NCI-H345 (cell line): ENCODE results near the gene ACOX2.

Experiments
- DNase-seq: peaks from one replicate; lab custom pipeline; 2025; lab: John Stamatoyannopoulos, UW

ACOX2 gene

GRCh38 chr3:58507356-58508078 lies 29.5 kb downstream of the ACOX2 start:
- DNase-seq, result no peak

GRCh38 chr3:58502872-58503271 lies 34.1 kb downstream of the ACOX2 start:
- no peak for DNase-seq

DNA sequence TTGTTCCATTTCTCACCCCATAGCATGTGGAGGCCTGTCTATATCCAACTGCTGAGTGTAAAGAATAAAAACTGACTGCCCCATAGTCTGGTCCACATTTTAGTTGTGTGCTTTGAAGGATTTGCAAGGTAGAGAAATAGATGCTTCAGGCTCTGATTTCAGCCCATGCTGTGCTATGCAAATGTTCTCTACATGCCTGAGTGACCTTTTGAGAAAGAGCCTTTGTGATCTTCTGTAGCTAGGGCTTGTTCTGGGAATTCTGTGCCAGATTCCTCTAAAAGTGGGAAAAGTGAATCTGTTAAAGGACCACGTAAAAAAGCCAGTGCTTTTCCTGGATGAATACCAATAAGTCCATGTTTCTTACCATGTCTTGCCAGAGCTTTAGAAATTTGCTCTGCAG lies 39.9 kb downstream of the ACOX2 start:
- peak; percentile 76 for DNase-seq

- DNase-seq, result no peak
These were observed 40.7 kb downstream of the ACOX2 start for GRCh38 chr3:58496206-58496857.

DNA sequence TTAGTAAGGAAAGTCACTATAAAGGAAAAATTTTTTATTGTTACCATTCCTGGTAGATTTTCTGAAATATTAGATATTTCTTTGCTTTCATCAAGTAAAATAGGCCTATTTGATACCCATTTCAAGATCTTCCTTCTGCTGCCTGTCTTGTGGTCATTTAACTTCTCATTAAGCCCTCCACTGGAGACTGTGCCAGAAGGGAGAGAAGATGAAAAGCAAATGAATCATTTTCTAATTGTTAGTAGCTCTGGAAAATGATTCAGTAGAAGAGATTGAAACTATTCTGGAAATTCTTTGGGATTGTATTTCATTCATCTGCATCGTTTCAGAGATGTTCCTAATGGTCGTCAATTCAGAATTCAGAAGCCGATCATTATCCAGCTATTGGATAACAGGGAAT lies 41.9 kb downstream of the ACOX2 start:
- no peak for DNase-seq

DNA sequence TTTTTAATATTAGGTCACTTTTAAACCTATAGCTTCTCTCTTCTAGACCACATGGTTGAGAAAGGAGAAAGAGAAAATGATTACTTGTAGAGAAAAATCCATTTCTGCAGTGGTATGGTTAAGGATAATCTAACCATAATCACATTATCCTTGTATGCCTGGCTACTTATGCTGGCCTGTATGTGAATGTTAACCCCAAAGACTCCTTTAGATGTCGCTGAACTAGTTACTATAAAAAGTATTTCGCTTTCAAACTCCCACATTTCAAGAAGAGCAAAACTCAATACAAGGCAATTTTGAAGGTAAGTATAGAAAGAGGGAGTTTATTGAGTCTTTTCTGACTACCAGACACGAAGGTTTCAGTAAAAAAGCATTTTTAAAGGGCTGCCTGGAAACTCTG lies 42.9 kb downstream of the ACOX2 start:
- no peak for DNase-seq

DNA sequence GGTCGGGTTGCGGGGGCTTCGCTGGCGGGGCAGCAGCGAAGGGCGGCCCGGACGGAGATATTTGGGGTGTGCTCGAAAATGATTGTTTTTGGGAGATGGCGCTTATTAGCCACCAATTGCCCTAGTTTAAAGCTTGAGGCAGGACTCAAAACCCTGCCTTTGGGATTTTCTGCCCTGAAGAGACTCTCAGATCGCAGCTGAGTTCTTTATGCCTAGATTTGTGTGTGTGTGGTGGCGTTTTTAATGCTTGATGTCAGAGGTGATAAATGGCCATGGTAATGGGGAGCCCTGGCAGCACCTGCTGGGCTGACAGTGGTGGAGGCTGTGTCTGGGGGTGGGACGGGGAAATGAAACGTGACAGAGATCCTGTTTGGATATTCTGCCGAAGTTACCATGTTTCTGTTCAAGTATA lies 44.5 kb downstream of the ACOX2 start:
- DNase-seq, result peak; percentile 13

GRCh38 chr3:58491506-58492402 lies 45.2 kb downstream of the ACOX2 start, which contains the start of gene KCTD6:
KCTD6 (plus strand) TSS chr3:58492096; CDS start chr3:58498756, 6,660 bp downstream.
- DNase-seq, result peak; percentile 86

DNA sequence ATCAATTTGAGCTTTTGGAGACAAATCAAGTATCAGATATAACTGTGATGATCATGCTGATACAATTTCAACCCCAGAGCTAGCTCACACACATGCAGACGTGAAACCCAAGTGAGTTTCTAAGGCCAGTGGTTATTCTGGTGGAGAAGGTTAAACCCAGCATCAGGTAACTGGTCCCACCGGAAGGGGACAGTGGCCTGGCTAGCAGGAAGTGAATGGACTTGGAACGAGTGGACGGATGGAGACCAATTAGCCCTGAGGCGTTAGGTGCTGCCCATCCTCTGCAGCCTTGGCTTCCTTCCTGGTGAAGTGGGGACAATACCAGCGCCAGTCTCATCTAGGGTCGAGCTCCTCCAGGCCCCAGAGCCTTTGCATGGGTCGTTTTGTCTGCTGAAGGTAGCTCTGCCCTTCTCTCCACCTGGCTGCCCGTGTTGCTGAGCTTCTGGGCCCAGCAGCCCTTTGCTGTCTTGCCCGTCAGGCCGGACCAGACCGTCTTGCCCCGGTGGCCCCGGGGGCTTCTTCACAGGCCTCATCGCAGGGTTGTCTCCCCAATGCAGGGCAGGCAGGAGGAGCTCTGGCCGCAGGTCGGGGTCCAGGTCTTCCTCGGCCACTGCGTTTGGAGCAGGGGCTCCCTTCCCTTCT lies 46.0 kb downstream of the ACOX2 start:
- no peak for DNase-seq

DNA sequence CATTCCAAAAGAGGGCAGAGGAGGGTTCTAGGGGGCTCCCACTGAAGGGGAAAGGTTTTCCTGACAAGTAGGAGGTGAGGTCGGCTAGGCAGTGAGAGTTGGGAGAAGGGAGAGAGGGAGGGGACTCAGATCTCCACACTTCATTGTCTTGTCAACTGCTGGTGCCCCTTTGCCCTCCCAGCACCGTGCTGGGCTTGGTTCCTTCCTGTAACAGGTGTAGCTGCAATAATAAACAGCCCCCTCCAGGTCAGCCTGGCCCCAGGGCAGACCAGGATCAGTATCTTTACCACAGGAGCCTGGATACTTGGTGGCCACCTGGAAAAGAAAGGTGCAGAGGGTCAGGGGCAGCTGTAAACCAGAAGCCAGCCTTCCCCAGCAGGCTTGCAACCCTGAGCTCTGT lies 48.0 kb downstream of the ACOX2 start:
- no peak for DNase-seq

DNA sequence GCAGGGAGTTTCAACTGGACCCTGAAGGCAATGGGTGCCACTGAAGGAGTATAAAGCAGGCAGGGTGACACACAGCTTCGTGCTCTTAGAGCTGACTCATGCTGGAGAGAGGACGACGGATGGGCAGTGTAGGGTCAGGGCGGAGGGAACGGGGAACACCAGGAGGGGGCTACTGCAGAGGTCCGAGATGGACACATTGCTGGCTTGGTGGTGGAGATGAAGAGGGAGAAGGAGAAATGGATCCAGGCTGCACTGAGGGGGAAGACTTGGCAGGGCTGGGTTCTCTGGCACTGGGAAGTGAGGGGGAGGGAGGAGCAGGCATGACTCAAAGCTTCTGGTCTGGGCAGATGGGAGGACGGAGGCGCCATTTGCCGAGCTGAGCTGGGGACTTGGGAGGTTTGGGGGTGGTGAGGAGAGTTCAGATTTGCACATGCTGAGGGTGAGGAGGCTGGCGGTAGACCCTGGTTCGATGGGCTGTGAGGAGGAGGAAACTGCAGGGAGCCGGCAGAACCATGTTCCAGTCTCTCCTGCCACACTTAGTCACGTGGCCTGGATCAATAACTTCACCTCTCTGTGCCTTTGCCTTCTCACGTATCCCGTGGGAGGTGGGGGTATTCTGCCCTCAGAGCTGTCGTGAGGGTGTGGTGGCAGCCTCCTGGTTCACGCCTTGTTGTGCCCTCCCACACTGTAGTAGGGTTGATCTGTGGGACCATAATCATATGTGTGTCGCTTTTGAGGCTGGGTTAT lies 49.7 kb downstream of the ACOX2 start:
- no peak for DNase-seq

GRCh38 chr3:58485801-58486435 lies 51.1 kb downstream of the ACOX2 start:
- DNase-seq, result no peak

- DNase-seq, result no peak
These were observed 52.3 kb downstream of the ACOX2 start for GRCh38 chr3:58484722-58485069.

DNA sequence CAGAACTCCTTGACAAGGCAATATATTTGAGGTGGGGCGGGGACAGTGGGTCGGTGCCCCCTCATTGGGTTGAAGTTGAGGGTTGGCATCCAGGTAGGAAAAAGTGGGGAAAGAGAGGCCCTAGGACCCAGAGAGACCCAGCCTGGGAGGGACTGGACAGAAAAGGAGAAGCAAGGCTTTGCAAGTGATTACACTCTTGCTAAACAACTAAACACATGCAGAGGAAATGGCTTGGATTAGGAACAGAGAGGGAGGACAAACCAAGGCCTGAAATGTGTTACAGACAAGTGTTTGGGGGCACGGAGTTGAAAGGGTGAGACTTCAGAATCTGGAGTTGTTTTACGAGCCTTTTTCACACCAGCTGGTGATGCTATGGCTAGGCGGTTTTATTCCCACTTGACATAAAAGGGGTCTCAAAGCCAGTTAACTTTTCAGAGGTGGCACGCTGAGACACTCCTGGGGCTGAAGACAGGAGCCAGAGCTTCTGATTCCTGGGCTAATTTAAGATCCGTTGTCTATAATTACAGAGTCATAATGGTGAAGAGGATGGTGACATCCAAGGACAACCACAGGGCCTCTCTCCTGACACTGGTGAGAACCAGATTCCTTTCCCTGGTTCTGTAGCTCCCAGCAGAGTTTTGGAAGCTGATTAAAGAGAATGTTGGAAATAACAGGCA lies 52.8 kb downstream of the ACOX2 start:
- no peak for DNase-seq

GRCh38 chr3:58482917-58483636 lies 53.9 kb downstream of the ACOX2 start:
- DNase-seq, result no peak

DNA sequence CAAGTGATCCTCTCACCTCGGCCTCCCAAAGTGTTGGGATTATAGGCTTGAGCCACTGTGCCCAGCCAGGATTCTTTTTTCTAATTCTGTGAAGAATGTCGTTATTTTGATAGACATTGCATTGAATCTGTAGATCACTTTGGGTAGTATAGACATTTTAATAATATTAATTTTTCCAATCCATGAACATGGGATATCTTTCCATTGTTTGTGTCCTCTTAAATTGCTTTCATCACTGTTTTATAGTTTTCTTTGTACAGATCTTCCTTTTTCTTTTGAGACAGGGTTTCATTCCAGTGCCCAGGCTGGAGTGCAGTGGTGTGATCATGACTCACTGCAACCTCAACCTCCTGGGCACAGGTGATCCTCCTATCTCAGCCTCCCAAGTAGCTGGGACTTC lies 56.7 kb downstream of the ACOX2 start:
- DNase-seq, result no peak

DNA sequence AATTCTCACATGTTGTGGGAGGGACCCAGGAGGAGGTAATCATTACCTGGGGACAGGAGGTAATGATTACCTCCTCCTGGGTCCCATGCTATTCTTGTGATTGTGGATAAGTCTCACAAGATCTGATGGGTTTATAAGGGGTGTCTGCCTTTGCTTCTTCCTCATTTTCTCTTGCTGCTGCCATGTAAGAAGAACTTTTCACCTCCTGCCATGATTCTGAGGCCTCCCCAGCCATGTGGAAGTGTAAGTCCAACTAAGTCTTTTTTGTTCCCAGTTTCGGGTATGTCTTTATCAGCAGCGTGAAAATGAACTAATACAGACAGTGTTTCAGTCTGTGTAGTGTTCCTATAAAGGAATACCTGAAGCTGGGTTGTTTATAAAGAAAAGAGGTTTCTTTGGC lies 58.2 kb downstream of the ACOX2 start:
- no peak for DNase-seq

GRCh38 chr3:58474967-58475578 lies 61.9 kb downstream of the ACOX2 start:
- DNase-seq, result no peak

GRCh38 chr3:58474348-58474911 lies 62.6 kb downstream of the ACOX2 start:
- DNase-seq, result peak; percentile 36
